Endothelial cell (in vitro differentiated cells): ENCODE results near the gene CIT. TPM values are rescaled to one million over a fixed set of nuclear protein-coding genes. Genes with fewer than 3 reads are reported as not detected.

Experiments
- DNase-seq: peaks from one replicate; pipeline ENCODE4 v3.0.0; 2021; ENCODE audit warnings: low spot score
- H3K27ac Mint-ChIP-seq: one replicate; pipeline ENCODE4 v1.8.0; 2021; ENCODE audit warnings: mixed read lengths, inconsistent platforms; ENCODE audit not compliant: unreplicated experiment
- H3K27me3 Mint-ChIP-seq: one replicate; pipeline ENCODE4 v1.8.0; 2021; ENCODE audit warnings: mild to moderate bottlenecking, moderate library complexity, mixed read lengths, inconsistent platforms; ENCODE audit not compliant: unreplicated experiment
- H3K36me3 Mint-ChIP-seq: one replicate; pipeline ENCODE4 v1.8.0; 2021; ENCODE audit warnings: mild to moderate bottlenecking, low read depth, mixed read lengths, inconsistent platforms; ENCODE audit not compliant: unreplicated experiment
- H3K4me1 Mint-ChIP-seq: one replicate; pipeline ENCODE4 v1.8.0; 2021; ENCODE audit warnings: mild to moderate bottlenecking, mixed read lengths, inconsistent platforms; ENCODE audit not compliant: unreplicated experiment
- H3K4me3 Mint-ChIP-seq: one replicate; pipeline ENCODE4 v1.8.0; 2021; ENCODE audit warnings: mild to moderate bottlenecking, mixed read lengths, inconsistent platforms; ENCODE audit not compliant: unreplicated experiment
- H3K9me3 Mint-ChIP-seq: one replicate; pipeline ENCODE4 v1.8.0; 2021; ENCODE audit warnings: mixed read lengths, inconsistent platforms; ENCODE audit not compliant: unreplicated experiment
- CTCF ChIP-seq: fragments of 200-600 bp; sonication (generic); IDR thresholded peaks from one replicate; pipeline ENCODE4 v1.5.0; 2021; ENCODE audit warnings: antibody characterized with exemption; ENCODE audit not compliant: unreplicated experiment
- total RNA-seq: library from RNA; stranded (reverse); fragmentation: NEBNext Ultra II Directional; extraction: Animal tissue kit (Norgen Biotek cat#: 25700); gene quantifications from one replicate; pipeline ENCODE4 v1.2.1, GENCODE V29; 2021; ENCODE audit not compliant: unreplicated experiment

The CIT gene
- total RNA-seq, 1 donor from 2014 or later: 14.4 TPM

- Mint-ChIP-seq H3K36me3 (no peaks in the 10 kb centered on the region), H3K27ac (no peak overlapping the region), H3K9me3 (no peaks in the 10 kb centered on the region), H3K4me3 (no peak overlapping the region), H3K4me1 (peaks cover 2% of the 10 kb centered on the region), H3K27me3 (no peaks in the 10 kb centered on the region)
- no peak for TF ChIP-seq CTCF
- DNase-seq: no peak
Measured at GRCh38 chr12:119841433-119842210, 35.5 kb downstream of the CIT start.

GRCh38 chr12:119840582-119840981 lies 36.5 kb downstream of the CIT start:
- H3K4me3 Mint-ChIP-seq: no peak overlapping the region
- no peaks in the 10 kb centered on the region for H3K36me3 Mint-ChIP-seq
- DNase-seq: no peak
- no peak overlapping the region for H3K27ac Mint-ChIP-seq
- no peaks in the 10 kb centered on the region for H3K9me3 Mint-ChIP-seq
- peaks cover 2% of the 10 kb centered on the region for H3K4me1 Mint-ChIP-seq
- no peaks in the 10 kb centered on the region for H3K27me3 Mint-ChIP-seq
- no peak for TF ChIP-seq CTCF

GRCh38 chr12:119840168-119840567 lies 37.0 kb downstream of the CIT start:
- no peaks in the 10 kb centered on the region for H3K36me3 Mint-ChIP-seq
- H3K9me3 Mint-ChIP-seq: no peaks in the 10 kb centered on the region
- DNase-seq: no peak
- H3K27ac Mint-ChIP-seq: no peak overlapping the region
- peaks cover 2% of the 10 kb centered on the region for H3K4me1 Mint-ChIP-seq
- TF ChIP-seq CTCF: no peak
- no peaks in the 10 kb centered on the region for H3K27me3 Mint-ChIP-seq
- no peak overlapping the region for H3K4me3 Mint-ChIP-seq

- Mint-ChIP-seq H3K4me1 (peaks cover 2% of the 10 kb centered on the region), H3K9me3 (no peaks in the 10 kb centered on the region), H3K27me3 (no peaks in the 10 kb centered on the region), H3K36me3 (no peaks in the 10 kb centered on the region), H3K4me3 (no peak overlapping the region), H3K27ac (no peak overlapping the region)
- no peak for TF ChIP-seq CTCF
- no peak for DNase-seq
Measured at GRCh38 chr12:119838826-119839600, 38.1 kb downstream of the CIT start.

- H3K9me3 Mint-ChIP-seq: no peaks in the 10 kb centered on the region
- H3K36me3 Mint-ChIP-seq: no peaks in the 10 kb centered on the region
- peaks cover 2% of the 10 kb centered on the region for H3K4me1 Mint-ChIP-seq
- TF ChIP-seq CTCF: no peak
- H3K27me3 Mint-ChIP-seq: no peaks in the 10 kb centered on the region
- no peak for DNase-seq
- H3K4me3 Mint-ChIP-seq: no peak overlapping the region
- H3K27ac Mint-ChIP-seq: no peak overlapping the region
Measured at GRCh38 chr12:119836781-119837180, 40.3 kb downstream of the CIT start.
